ENCODE measurements around the gene MOSPD2.

Gene MOSPD2

GRCh38 chrX:14872851-14873675 lies at the start of gene MOSPD2, which contains the start of gene FANCB:
Gene MOSPD2 (plus strand): TSS chrX:14873421. CDS start chrX:14873529, 108 bp downstream.
Gene FANCB (minus strand): TSS chrX:14873069. CDS start chrX:14865510, 7,559 bp downstream.
- peak; percentile 81 for DNase-seq

DNA sequence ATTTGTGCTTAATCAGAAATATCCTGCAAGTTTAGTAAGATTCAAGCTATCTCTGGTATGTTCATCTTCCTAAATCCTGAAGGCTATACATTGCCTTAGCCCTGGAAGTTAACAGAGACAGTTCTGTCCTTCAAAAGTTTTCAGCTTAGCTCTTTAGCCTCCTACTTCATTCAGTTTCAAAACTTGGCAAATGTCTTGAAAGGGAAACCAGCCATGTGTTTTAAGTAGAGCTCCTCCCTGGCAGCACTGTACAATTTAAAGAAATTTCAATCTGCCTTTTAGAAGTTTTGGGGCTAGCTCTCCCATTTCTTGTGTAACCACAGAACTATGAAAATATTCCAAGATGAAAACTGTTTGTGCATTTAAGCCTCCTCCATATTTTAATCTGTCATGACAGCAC lies 47.4 kb upstream of the MOSPD2 start:
- DNase-seq: no peak

DNA sequence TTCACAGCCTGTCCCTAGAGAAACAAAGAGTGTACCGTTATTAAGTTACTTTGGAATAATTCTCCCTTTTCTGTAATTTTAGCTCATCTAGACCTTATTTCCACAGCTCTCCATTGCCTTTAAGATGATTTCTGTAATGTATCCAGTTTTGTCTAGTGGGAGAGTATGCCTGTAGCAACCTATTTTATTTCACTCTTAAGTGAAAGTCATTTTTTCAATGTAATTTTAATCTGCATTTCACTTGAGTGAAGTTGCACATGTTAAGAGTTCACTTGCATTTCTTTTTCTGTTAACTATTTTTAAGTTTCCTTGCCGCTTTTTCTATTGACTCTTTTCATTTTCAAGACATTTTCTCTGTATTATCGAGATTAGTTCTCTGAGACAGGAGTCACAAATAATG lies 46.9 kb upstream of the MOSPD2 start:
- DNase-seq: no peak

GRCh38 chrX:14829643-14830042 lies 43.6 kb upstream of the MOSPD2 start:
- peak; percentile 13 for DNase-seq

DNA sequence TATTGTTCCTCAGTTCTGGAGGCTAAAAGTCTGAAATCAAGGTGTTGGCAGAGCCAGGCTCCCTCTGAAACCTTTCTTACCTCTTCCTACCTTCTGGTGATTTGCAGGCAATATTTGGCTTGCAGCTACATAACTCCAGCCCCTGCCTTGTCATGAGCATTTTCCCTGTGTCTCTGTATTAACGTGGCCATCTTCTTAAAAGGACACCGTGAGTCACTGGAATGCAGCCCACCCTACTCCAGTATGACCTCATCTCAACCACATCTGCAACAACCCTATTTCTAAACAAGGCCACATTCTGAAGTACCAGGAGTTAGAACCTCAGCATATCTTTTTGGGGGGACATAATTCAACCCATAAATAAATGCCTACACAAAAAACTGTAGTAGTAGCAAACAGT lies 41.1 kb upstream of the MOSPD2 start:
- no peak for DNase-seq

GRCh38 chrX:14832586-14832985 lies 40.6 kb upstream of the MOSPD2 start:
- no peak for DNase-seq

DNA sequence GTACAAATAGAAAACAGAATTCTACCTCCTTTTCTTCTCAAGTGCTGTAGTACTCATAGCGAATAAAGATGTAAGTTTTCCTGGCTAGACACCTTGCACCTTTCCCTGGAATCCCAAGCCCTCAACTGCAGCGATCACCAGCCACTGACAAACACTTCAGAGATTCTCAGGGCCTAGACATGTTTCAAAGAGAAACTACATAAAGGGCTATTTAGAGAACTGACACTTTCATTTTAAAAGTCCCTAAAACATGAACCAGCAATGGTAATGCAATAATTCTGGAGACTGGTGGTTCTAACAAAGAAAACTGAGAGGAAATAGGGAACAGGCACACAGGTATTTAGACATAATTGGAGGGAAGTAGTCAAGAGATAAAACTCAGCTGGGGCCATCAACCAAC lies 36.1 kb upstream of the MOSPD2 start:
- DNase-seq: no peak

GRCh38 chrX:14843666-14844065 lies 29.6 kb upstream of the MOSPD2 start:
- DNase-seq: no peak

GRCh38 chrX:14851526-14851925 lies 21.7 kb upstream of the MOSPD2 start:
- no peak for DNase-seq

DNA sequence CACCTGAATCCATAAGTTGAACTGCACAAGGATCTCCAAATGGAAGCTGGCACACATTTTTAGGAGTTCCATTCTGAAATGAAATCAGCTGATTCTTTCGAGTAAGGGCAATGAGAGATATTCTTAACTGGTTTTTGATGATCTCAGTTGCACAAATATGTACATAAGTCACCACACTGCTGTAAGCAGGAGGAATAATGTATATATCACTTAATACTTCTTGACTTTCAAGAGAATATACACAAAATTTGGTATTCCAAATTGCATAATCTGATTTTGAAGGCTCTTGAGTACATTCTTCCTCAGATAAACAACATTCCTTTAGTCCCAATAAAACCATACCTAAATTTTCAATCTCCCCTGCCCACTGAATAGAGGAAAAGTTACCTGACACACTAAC lies 8.6 kb upstream of the MOSPD2 start:
- DNase-seq: no peak

DNA sequence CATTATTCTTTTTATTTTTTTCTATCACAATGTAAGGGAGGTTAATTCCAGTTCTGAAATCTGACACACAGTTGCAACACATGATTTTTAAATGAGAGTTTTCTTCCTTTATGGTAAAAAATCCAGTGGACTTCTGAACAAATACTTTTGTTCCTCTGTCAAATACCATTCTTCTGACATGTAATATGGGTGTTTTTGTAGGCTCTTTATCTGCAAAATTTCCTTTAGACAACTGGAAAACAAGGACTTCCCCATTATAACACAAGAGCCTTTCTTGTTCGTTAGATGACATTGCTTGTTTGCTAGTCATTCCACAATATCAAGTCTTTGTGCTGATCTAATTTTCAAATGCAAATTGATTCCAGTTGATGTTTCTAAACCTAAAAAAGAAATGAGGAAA lies 8.0 kb upstream of the MOSPD2 start:
- DNase-seq: no peak

DNA sequence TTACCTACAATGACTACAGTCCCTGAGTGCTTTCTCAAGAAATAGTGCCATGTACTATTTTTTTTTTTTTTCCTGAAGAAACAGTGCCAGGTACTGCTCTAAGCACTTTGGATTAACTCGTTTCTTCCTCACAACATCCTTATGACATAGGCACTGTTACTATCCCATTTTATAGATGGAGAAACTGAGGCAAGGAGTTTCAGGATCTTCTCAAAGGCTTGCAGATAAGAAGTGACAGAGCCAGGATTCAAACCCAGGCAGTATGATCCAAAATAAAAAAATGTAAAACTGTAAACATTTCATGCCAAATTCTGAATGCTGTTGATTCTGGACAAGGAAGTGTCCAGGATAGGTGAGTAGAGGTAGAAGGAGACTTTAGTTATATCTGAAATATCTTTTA lies 1.5 kb upstream of the MOSPD2 start:
- no peak for DNase-seq

- DNase-seq: no peak
Observed at GRCh38 chrX:14872355-14872754, 866 bp upstream of the MOSPD2 start.

GRCh38 chrX:14873676-14874049 lies 442 bp downstream of the MOSPD2 start:
- DNase-seq: no peak

- no peak for DNase-seq
Observed at GRCh38 chrX:14875624-14876023, 2.4 kb downstream of the MOSPD2 start.

DNA sequence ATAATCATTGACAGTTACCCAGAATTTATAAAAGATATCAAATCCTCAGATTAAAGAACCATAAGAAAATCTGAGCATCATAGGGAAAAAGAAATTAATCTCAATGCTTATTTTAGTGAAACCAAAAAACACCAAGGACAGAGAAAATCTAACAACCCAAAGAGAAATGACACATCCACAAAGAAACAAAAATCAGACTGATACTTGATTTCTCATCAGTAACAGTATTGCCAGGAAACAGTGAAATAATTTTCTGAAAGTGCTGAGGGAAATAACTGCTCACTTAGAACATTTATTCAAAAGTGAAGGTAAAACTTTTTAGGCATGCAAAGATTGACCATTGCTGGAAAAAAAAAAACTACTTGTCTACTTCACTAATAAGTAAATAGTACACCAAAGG lies 10.6 kb downstream of the MOSPD2 start:
- DNase-seq: no peak

DNA sequence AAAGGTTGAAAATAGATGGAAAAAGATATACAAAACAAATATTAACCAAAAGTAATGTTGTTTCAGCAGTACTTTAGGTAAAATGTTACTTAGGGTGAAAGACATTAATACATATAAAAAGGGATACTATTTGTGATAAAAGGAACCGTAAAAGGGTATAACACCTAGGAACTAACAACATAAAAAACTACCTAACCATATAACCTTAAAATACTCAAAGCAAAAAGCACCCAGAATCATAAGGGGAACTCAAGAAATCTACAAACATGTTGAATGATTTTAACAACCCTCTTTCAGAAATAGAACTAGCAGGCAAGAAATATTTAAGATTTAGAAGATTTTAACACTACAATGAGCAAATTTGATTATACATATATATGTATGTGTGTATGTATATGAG lies 11.5 kb downstream of the MOSPD2 start:
- no peak for DNase-seq

- no peak for DNase-seq
Observed at GRCh38 chrX:14886252-14886651, 13.0 kb downstream of the MOSPD2 start.

DNA sequence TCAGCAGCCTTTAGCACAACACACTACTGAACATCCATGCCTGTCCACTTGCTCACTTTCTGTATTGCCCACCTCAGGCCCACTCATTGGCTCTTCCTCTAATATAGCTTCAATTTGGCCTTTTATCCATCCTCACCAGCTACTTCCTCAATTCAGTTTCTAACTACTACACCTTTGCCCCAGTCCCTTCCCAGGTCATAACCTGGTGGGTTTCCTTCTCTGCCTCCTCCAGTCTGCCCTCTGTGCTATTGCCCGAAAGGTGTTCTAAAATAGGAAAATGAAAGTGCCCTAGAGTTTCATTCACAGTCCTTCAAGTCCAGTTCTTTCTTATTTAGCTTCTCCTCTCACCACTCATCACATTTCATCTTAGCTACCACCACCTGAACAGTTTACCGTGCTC lies 23.1 kb downstream of the MOSPD2 start:
- DNase-seq: no peak

GRCh38 chrX:14897042-14897441 lies 23.8 kb downstream of the MOSPD2 start:
- no peak for DNase-seq

DNA sequence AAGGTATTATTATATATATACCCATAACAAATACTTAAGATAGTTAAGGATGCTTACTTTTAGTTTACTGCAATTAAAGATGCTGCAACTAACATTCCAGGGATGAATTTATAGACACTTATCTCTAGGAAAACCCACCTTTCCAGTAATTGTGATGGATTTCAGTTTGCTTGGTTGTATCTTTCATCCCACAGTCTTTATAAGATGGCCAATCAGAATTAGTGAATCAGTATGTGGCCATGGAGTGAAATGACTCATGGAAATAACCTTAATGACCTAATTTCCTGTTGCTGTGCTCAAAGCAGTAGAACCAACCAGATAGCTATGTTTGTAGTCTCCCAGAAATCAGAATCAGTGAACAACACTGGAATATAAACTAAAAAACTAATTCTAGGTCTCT lies 26.4 kb downstream of the MOSPD2 start:
- no peak for DNase-seq

DNA sequence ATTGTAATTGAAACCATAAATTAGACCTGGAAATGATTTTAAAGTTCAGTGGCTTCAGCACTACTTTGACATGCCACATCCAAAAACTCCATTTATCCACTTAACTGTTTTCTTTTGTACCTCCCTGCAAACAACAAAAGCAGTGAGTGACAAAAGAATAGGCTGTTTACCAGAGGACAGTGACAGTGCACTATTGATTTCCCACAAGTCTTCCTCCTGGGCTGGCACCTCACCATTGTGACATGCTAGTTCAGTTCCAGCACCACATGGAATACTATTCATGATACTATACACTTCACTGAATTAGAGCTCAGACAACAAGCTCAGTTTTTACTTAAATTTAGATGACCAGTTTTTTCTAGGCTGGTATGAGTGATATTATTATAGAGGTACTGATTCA lies 29.3 kb downstream of the MOSPD2 start:
- DNase-seq: no peak

- no peak for DNase-seq
Observed at GRCh38 chrX:14903891-14904290, 30.7 kb downstream of the MOSPD2 start.

DNA sequence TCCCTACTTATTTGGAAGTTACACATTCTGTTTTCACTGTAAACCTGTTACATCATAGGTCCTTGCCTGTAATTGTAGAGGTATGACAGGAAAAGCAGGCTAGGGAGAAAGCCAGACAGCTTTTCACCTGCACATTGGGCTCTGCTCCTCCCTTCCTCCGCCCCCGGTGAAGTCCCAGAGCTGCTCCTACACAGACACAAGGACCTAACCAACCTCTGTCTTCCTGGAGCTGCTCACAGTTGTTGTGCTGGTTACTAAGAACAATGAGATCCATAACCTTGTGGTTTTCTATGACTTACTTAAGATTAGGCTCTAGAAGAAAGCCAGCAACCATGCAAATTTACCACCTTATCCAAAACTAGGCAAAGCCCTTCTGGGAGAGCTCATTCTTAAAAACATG lies 40.0 kb downstream of the MOSPD2 start:
- DNase-seq: no peak

DNA sequence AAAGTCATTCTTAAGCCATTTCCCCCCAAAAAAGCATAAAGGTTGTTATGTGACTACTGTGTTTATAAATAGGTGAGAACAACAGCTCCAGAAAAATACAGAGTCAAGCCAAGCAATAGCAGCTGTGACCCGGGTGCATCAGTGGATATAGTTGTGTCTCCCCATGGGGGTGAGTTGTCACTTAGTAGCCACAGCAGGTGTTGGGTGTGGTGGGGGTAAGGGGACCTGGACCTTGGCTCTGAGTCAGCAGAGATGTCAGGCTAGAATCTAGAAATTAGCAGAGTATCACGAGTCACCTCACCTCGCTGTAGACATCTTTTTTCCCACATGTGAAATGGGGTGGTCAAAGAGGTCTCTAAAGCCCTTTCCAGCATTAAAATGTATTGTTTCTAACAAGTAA lies 42.4 kb downstream of the MOSPD2 start:
- DNase-seq: no peak

All from DMS79 (cell line).